ENCODE measurements around the gene ANXA2R. TPM values are rescaled to one million over a fixed set of nuclear protein-coding genes. Genes with fewer than 3 reads are reported as not detected.
"Not testable (repeated sequence)": the region's sequence is repeated elsewhere in the genome, so short reads cannot be mapped to it uniquely, and the experiment has no call there.

Gene ANXA2R
- polyA plus RNA-seq, 2 of the 4 experiments (the other 2 are of a cell fraction) = 1.7 to 2.1 TPM

GRCh38 chr5:43086118-43086908, 46.2 kb upstream of the ANXA2R start:
- FAIRE-seq; CTCF ChIA-PET; H3K27ac ChIP-seq; POLR2A ChIA-PET; H3K4me3 ChIP-seq; H3K4me1 ChIP-seq; H3K4me2 ChIP-seq; DNase-seq (ENCODE audit: low read depth in 1 of 2, low spot score in 1 of 2); H3K9me3 ChIP-seq; ATAC-seq: not testable (repeated sequence)
- 92% methylated on average over 2 of the region's 5 CpGs for WGBS (ENCODE audit: missing lambda C conversion rate)

- no peak overlapping the region for H3K4me2 ChIP-seq
- POLR2A ChIA-PET = no interaction called here
- H3K9me3 ChIP-seq = no peaks in the 10 kb centered on the region
- ATAC-seq (no peak), FAIRE-seq (no peak), DNase-seq (ENCODE audit: low read depth in 1 of 2, low spot score in 1 of 2) (no peak)
- no peaks in the 10 kb centered on the region for H3K4me1 ChIP-seq
- H3K27ac ChIP-seq = no peak overlapping the region
- CTCF ChIA-PET = no interaction called here
- WGBS (ENCODE audit: missing lambda C conversion rate) = 93% methylated on average over 5 of the region's 5 CpGs
- no peak overlapping the region for H3K4me3 ChIP-seq
- TF ChIP-seq ZNF302 (CRISPR knock-in tag; IDR thresholded peaks at IDR 0.05) = no peak
- TF ChIP-seq RARB (CRISPR knock-in tag; IDR thresholded peaks at IDR 0.05) = no peak
- no peak for TF ChIP-seq RAD21 (conservative IDR thresholded peaks at IDR 0.05 in 1 of 2, IDR thresholded peaks at IDR 0.05 in 1 of 2)
- TF ChIP-seq MAFK (IDR thresholded peaks at IDR 0.05; ENCODE audit: partially characterized antibody) = no peak
- TF ChIP-seq NPAS2 (CRISPR knock-in tag; IDR thresholded peaks at IDR 0.05; ENCODE audit: borderline replicate concordance) = no peak
- no peak for TF ChIP-seq BHLHE40 (IDR thresholded peaks at IDR 0.05; ENCODE audit: low read depth, low read length)
- TF ChIP-seq POLR2AphosphoS2 (conservative IDR thresholded peaks at IDR 0.05; ENCODE audit: low read length) = no peak
- no peak for TF ChIP-seq KDM1A (IDR thresholded peaks at IDR 0.05; ENCODE audit: low read depth)
- TF ChIP-seq ATOH8 (CRISPR knock-in tag; IDR thresholded peaks at IDR 0.05; ENCODE audit: low read depth) = no peak
- TF ChIP-seq SMC3 (IDR thresholded peaks at IDR 0.05) = no peak
- TF ChIP-seq BCL3 (IDR thresholded peaks at IDR 0.05) = no peak
- no peak for TF ChIP-seq CEBPB (IDR thresholded peaks at IDR 0.05)
- no peak for TF ChIP-seq TP53 (CRISPR knock-in tag; IDR thresholded peaks at IDR 0.05)
- TF ChIP-seq ESRRA (IDR thresholded peaks at IDR 0.05; ENCODE audit: borderline replicate concordance, low read length) = no peak
- TF ChIP-seq HOXB5 (CRISPR knock-in tag; IDR thresholded peaks at IDR 0.05) = no peak
Measured at GRCh38 chr5:43085453-43085852, 45.3 kb upstream of the ANXA2R start.

- ATAC-seq; H3K4me3 ChIP-seq; FAIRE-seq; DNase-seq (ENCODE audit: low read depth in 1 of 2, low spot score in 1 of 2); H3K27ac ChIP-seq; H3K4me2 ChIP-seq; POLR2A ChIA-PET; H3K9me3 ChIP-seq; H3K4me1 ChIP-seq: not testable (repeated sequence)
- WGBS (ENCODE audit: missing lambda C conversion rate) = 74% methylated on average over 7 of the region's 7 CpGs
- CTCF ChIA-PET = interaction anchor here (1.0 to 1.7 kb wide), 4 partner anchors 11 to 43 kb away, joined by 3 to 6 read pairs (median 3); no protein-coding TSS in a partner anchor
Measured at GRCh38 chr5:43084468-43084867, 44.3 kb upstream of the ANXA2R start.

- H3K27ac ChIP-seq; POLR2A ChIA-PET; H3K4me2 ChIP-seq; FAIRE-seq; H3K4me1 ChIP-seq; DNase-seq (ENCODE audit: low read depth in 1 of 2, low spot score in 1 of 2); H3K9me3 ChIP-seq; ATAC-seq; H3K4me3 ChIP-seq: not testable (repeated sequence)
- 93% methylated on average over 2 of the region's 2 CpGs for WGBS (ENCODE audit: missing lambda C conversion rate)
- CTCF ChIA-PET = interaction anchor here (1.5 kb wide), 1 partner anchor 146 kb away, joined by 5 read pairs; no protein-coding TSS in a partner anchor
Measured at GRCh38 chr5:43081345-43081744, 41.2 kb upstream of the ANXA2R start.
